Measurements from ENCODE around the gene THSD7A.

- TF ChIP-seq, protein P1, sequence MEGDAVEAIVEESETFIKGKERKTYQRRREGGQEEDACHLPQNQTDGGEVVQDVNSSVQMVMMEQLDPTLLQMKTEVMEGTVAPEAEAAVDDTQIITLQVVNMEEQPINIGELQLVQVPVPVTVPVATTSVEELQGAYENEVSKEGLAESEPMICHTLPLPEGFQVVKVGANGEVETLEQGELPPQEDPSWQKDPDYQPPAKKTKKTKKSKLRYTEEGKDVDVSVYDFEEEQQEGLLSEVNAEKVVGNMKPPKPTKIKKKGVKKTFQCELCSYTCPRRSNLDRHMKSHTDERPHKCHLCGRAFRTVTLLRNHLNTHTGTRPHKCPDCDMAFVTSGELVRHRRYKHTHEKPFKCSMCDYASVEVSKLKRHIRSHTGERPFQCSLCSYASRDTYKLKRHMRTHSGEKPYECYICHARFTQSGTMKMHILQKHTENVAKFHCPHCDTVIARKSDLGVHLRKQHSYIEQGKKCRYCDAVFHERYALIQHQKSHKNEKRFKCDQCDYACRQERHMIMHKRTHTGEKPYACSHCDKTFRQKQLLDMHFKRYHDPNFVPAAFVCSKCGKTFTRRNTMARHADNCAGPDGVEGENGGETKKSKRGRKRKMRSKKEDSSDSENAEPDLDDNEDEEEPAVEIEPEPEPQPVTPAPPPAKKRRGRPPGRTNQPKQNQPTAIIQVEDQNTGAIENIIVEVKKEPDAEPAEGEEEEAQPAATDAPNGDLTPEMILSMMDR (IDR thresholded peaks at IDR 0.05): no peak
- no peak for TF ChIP-seq POLR2AphosphoS5 (IDR thresholded peaks at IDR 0.05)
- no peak for TF ChIP-seq POLR2A (IDR thresholded peaks at IDR 0.05)
Measured at GRCh38 chr7:11667071-11667809, 164.8 kb downstream of the THSD7A start.

Measured in breast epithelium (tissue), 3 donors.